ENCODE measurements around the gene ZDHHC19.

Gene ZDHHC19

GRCh38 chr3:196232882-196233251, 21.7 kb upstream of the ZDHHC19 start:
- no peak overlapping the region for H3K4me3 ChIP-seq (replicated peaks; ENCODE audit: low read depth, low read length)
- TF ChIP-seq, protein P1, sequence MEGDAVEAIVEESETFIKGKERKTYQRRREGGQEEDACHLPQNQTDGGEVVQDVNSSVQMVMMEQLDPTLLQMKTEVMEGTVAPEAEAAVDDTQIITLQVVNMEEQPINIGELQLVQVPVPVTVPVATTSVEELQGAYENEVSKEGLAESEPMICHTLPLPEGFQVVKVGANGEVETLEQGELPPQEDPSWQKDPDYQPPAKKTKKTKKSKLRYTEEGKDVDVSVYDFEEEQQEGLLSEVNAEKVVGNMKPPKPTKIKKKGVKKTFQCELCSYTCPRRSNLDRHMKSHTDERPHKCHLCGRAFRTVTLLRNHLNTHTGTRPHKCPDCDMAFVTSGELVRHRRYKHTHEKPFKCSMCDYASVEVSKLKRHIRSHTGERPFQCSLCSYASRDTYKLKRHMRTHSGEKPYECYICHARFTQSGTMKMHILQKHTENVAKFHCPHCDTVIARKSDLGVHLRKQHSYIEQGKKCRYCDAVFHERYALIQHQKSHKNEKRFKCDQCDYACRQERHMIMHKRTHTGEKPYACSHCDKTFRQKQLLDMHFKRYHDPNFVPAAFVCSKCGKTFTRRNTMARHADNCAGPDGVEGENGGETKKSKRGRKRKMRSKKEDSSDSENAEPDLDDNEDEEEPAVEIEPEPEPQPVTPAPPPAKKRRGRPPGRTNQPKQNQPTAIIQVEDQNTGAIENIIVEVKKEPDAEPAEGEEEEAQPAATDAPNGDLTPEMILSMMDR (IDR thresholded peaks at IDR 0.05; ENCODE audit: low read depth, low read length, missing control alignments): no peak
- DNase-seq (ENCODE audit: extremely low read depth, low read depth): no peak

- TF ChIP-seq, protein P1 (IDR thresholded peaks at IDR 0.05; ENCODE audit: low read depth, low read length, missing control alignments): no peak
Measured at GRCh38 chr3:196232154-196232881, 21.1 kb upstream of the ZDHHC19 start.

GRCh38 chr3:196227629-196228493, 16.7 kb upstream of the ZDHHC19 start:
- TF ChIP-seq, protein P1 (IDR thresholded peaks at IDR 0.05; ENCODE audit: low read depth, low read length, missing control alignments): no peak
- DNase-seq (ENCODE audit: extremely low read depth, low read depth): no peak
- no peak overlapping the region for H3K4me3 ChIP-seq (replicated peaks; ENCODE audit: low read depth, low read length)

More at GRCh38 chr3:196232154-196232881, 21.1 kb upstream of the ZDHHC19 start:
- no peak overlapping the region for H3K4me3 ChIP-seq (replicated peaks; ENCODE audit: low read depth, low read length)
- no peak for DNase-seq (ENCODE audit: extremely low read depth, low read depth)

GRCh38 chr3:196227121-196227561, 15.9 kb upstream of the ZDHHC19 start:
- TF ChIP-seq, protein P1 (IDR thresholded peaks at IDR 0.05; ENCODE audit: low read depth, low read length, missing control alignments): no peak

GRCh38 chr3:196225763-196226364, 14.7 kb upstream of the ZDHHC19 start:
- no peak for DNase-seq (ENCODE audit: extremely low read depth, low read depth)
- TF ChIP-seq, protein P1 (IDR thresholded peaks at IDR 0.05; ENCODE audit: low read depth, low read length, missing control alignments): no peak
- no peak overlapping the region for H3K4me3 ChIP-seq (replicated peaks; ENCODE audit: low read depth, low read length)

More at GRCh38 chr3:196227121-196227561, 15.9 kb upstream of the ZDHHC19 start:
- DNase-seq (ENCODE audit: extremely low read depth, low read depth): no peak
- no peak overlapping the region for H3K4me3 ChIP-seq (replicated peaks; ENCODE audit: low read depth, low read length)

GRCh38 chr3:196225086-196225485, 13.9 kb upstream of the ZDHHC19 start:
- DNase-seq (ENCODE audit: extremely low read depth, low read depth): no peak
- TF ChIP-seq, protein P1 (IDR thresholded peaks at IDR 0.05; ENCODE audit: low read depth, low read length, missing control alignments): no peak
- no peak overlapping the region for H3K4me3 ChIP-seq (replicated peaks; ENCODE audit: low read depth, low read length)

Measured in HFF-Myc (cell line).